SKM-1 (cell line): ENCODE measurements around the gene MMP7.

Experiments used
- DNase-seq: peaks from one replicate; lab custom pipeline; 2025; ENCODE audit not compliant: unreplicated experiment; lab: John Stamatoyannopoulos, UW

Gene MMP7

GRCh38 chr11:102497061-102497460 lies 33.5 kb downstream of the MMP7 start:
- no peak for DNase-seq

- DNase-seq, result peak; percentile 39
These were observed 35.1 kb downstream of the MMP7 start for GRCh38 chr11:102495161-102496042.

GRCh38 chr11:102494216-102494615 lies 36.3 kb downstream of the MMP7 start:
- DNase-seq, result no peak

GRCh38 chr11:102493524-102493923 lies 37.0 kb downstream of the MMP7 start:
- no peak for DNase-seq

- DNase-seq, result no peak
These were observed 38.6 kb downstream of the MMP7 start for GRCh38 chr11:102491969-102492368.

- DNase-seq, result no peak
These were observed 41.1 kb downstream of the MMP7 start for GRCh38 chr11:102489186-102490145.

GRCh38 chr11:102488208-102488607 lies 42.3 kb downstream of the MMP7 start:
- DNase-seq, result no peak

- peak; percentile 24 for DNase-seq
These were observed 43.3 kb downstream of the MMP7 start for GRCh38 chr11:102487214-102487613.

- no peak for DNase-seq
These were observed 44.0 kb downstream of the MMP7 start for GRCh38 chr11:102486584-102486983.

- DNase-seq, result no peak
These were observed 45.3 kb downstream of the MMP7 start for GRCh38 chr11:102485095-102485722.

- DNase-seq, result no peak
These were observed 48.1 kb downstream of the MMP7 start for GRCh38 chr11:102482433-102482832.

GRCh38 chr11:102479733-102480132 lies 50.8 kb downstream of the MMP7 start:
- DNase-seq, result no peak

- peak; percentile 35 for DNase-seq
These were observed 51.8 kb downstream of the MMP7 start for GRCh38 chr11:102478673-102479299.

- no peak for DNase-seq
These were observed 53.7 kb downstream of the MMP7 start for GRCh38 chr11:102476812-102477211.

GRCh38 chr11:102476069-102476468 lies 54.5 kb downstream of the MMP7 start:
- DNase-seq, result no peak

GRCh38 chr11:102473543-102473942 lies 57.0 kb downstream of the MMP7 start:
- no peak for DNase-seq

GRCh38 chr11:102472127-102472526 lies 58.4 kb downstream of the MMP7 start:
- DNase-seq, result no peak

GRCh38 chr11:102471474-102471873 lies 59.1 kb downstream of the MMP7 start:
- DNase-seq, result no peak
